COLO829 (cell line): ENCODE measurements around the gene ZDHHC16.
"Not testable (repeated sequence)": the region's sequence is repeated elsewhere in the genome, so short reads cannot be mapped to it uniquely, and the experiment has no call there.

Experiments used
- DNase-seq: peaks from one replicate; pipeline ENCODE4 v3.0.0; 2012; ENCODE audit warnings: low spot score

ZDHHC16 gene

GRCh38 chr10:97434557-97434956 lies 11.4 kb upstream of the ZDHHC16 start:
- DNase-seq = no peak

- no peak for DNase-seq
Observed at GRCh38 chr10:97435211-97435610, 10.8 kb upstream of the ZDHHC16 start.

GRCh38 chr10:97442277-97442676 lies 3.7 kb upstream of the ZDHHC16 start:
- DNase-seq = no peak

- no peak for DNase-seq
Observed at GRCh38 chr10:97444212-97444611, 1.8 kb upstream of the ZDHHC16 start.

- no peak for DNase-seq
Observed at GRCh38 chr10:97445357-97445721, 636 bp upstream of the ZDHHC16 start.

- no peak for DNase-seq
Observed at GRCh38 chr10:97450828-97451227, 4.9 kb downstream of the ZDHHC16 start.

GRCh38 chr10:97451605-97452004 lies 5.6 kb downstream of the ZDHHC16 start:
- DNase-seq = no peak

GRCh38 chr10:97452352-97452751 lies 6.4 kb downstream of the ZDHHC16 start:
- no peak for DNase-seq

- no peak for DNase-seq
Observed at GRCh38 chr10:97454330-97455036, 8.5 kb downstream of the ZDHHC16 start.

- no peak for DNase-seq
Observed at GRCh38 chr10:97456034-97456685, 10.2 kb downstream of the ZDHHC16 start.

- no peak for DNase-seq
Observed at GRCh38 chr10:97456686-97457065, 10.7 kb downstream of the ZDHHC16 start.

- no peak for DNase-seq
Observed at GRCh38 chr10:97459111-97459510, 13.1 kb downstream of the ZDHHC16 start.

GRCh38 chr10:97459933-97460332 lies 14.0 kb downstream of the ZDHHC16 start:
- DNase-seq = no peak

GRCh38 chr10:97462309-97462708 lies 16.3 kb downstream of the ZDHHC16 start:
- no peak for DNase-seq

- DNase-seq = peak; percentile 39
Observed at GRCh38 chr10:97463363-97464132, 17.6 kb downstream of the ZDHHC16 start.

GRCh38 chr10:97464226-97464625 lies 18.3 kb downstream of the ZDHHC16 start:
- DNase-seq = no peak

GRCh38 chr10:97465982-97466381 lies 20.0 kb downstream of the ZDHHC16 start:
- DNase-seq = no peak

GRCh38 chr10:97466755-97467154 lies 20.8 kb downstream of the ZDHHC16 start:
- no peak for DNase-seq

GRCh38 chr10:97468162-97468561 lies 22.2 kb downstream of the ZDHHC16 start:
- DNase-seq = no peak

- DNase-seq = not testable (repeated sequence)
Observed at GRCh38 chr10:97468781-97469180, 22.8 kb downstream of the ZDHHC16 start.

- DNase-seq = no peak
Observed at GRCh38 chr10:97474918-97475317, 28.9 kb downstream of the ZDHHC16 start.

- no peak for DNase-seq
Observed at GRCh38 chr10:97475936-97476594, 30.1 kb downstream of the ZDHHC16 start.

- not testable (repeated sequence) for DNase-seq
Observed at GRCh38 chr10:97479410-97479809, 33.4 kb downstream of the ZDHHC16 start.
